Naive thymus-derived CD8-positive, alpha-beta T cell (primary cell): ENCODE data around the gene KIF21A. TPM values are rescaled to one million over a fixed set of nuclear protein-coding genes. Genes with fewer than 3 reads are reported as not detected.

Experiments
- ATAC-seq, 2 donors: fragments of 150-1000 bp; cut with Tn5 transposase in 1 of 2; sonication (Bioruptor Pico), chemical (Tn5 transposase) in 1 of 2; 1 replicate in 1 of 2; 2 replicates in 1 of 2; pipeline ENCODE4 v1.10.0; 2021; ENCODE audit warnings: mild to moderate bottlenecking in 2 of 2, moderate library complexity in 2 of 2
- POLR2A ChIA-PET: fragments of 350-600 bp; sonication (Branson Sonifier 250); formaldehyde crosslinking; loops from one replicate; lab custom pipeline; 2021; ENCODE audit warnings: antibody characterized with exemption; lab: Charles Lee
- DNase-seq, 10 donors: peaks; one replicate each; pipeline versions ENCODE4 v3.0.0 to v3.0.0-alpha.2; 2020 to 2022
- H3K27ac Mint-ChIP-seq, 10 donors: one replicate each; pipeline ENCODE4 v1.8.0; 2020 to 2022; ENCODE audit warnings: mild to moderate bottlenecking in 10 of 10, mixed read lengths in 10 of 10, moderate library complexity in 4 of 10, inconsistent platforms in 1 of 10
- H3K27me3 Mint-ChIP-seq, 5 donors: one replicate each; pipeline ENCODE4 v1.8.0; 2021 to 2022; ENCODE audit warnings: mixed read lengths in 5 of 5
- H3K36me3 Mint-ChIP-seq, 3 donors: one replicate each; pipeline ENCODE4 v1.8.0; 2020 to 2022; ENCODE audit warnings: mixed read lengths in 3 of 3, mild to moderate bottlenecking in 2 of 3, inconsistent platforms in 1 of 3
- H3K4me1 Mint-ChIP-seq, 4 donors: one replicate each; pipeline ENCODE4 v1.8.0; 2021 to 2022; ENCODE audit warnings: mixed read lengths in 4 of 4
- H3K4me3 Mint-ChIP-seq, 10 donors: one replicate each; pipeline ENCODE4 v1.8.0; 2020 to 2022; ENCODE audit warnings: mild to moderate bottlenecking in 10 of 10, mixed read lengths in 10 of 10, moderate library complexity in 6 of 10, inconsistent platforms in 1 of 10
- H3K9me3 Mint-ChIP-seq, 9 donors: one replicate each; pipeline ENCODE4 v1.8.0; 2020 to 2022; ENCODE audit warnings: mixed read lengths in 9 of 9, mild to moderate bottlenecking in 3 of 9, inconsistent platforms in 1 of 9, moderate library complexity in 1 of 9
- polyA plus RNA-seq, 3 donors: library from polyadenylated mRNA; unstranded; fragments of 300-500 nt; fragmentation: Illumina TruSeq; gene quantifications; one replicate each; pipeline ENCODE4 v1.2.3, GENCODE V29; 2021
- total RNA-seq, 8 experiments: library from RNA in 2 of 8; stranded (reverse) in 2 of 8; gene quantifications; one replicate each; pipeline ENCODE4 v1.2.3 and lab custom pipeline; 2021 to 2026

The KIF21A gene
- total and polyA plus RNA-seq, 5 experiments from 2014 or later: 2.8 to 12.1 (median 7.7) TPM

DNA sequence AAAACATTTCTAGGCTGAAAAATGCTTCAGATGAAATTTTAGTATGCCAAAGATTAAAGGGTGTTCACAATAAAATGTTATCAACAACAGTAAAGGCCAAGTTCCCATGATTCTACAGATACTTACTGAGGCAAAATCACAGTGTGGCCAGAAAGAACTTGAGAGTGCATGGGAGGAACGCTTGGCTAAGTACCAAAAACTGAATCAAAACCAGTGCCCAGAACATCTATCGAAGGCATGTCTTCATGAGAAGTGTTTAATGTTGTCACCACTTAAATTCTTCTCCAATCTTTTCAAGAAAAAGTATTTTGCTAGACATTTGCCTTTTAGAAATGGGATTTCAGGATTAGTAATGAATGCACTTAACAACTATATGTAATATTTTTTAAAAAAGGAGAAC is 41.5 kb downstream of the KIF21A start:
- Mint-ChIP-seq H3K27ac (no peak overlapping the region), H3K4me3 (no peak overlapping the region), H3K4me1 (peaks cover under 1 to 7% (median 2%) of the 10 kb centered on the region in 4 donors), H3K27me3 (no peaks in the 10 kb centered on the region), H3K9me3 (no peaks in the 10 kb centered on the region), H3K36me3 (peaks cover 0 to 6% (median 2%) of the 10 kb centered on the region in 3 donors)
- ATAC-seq (no peak), DNase-seq (no peak)
- POLR2A ChIA-PET: no interaction called here

DNA sequence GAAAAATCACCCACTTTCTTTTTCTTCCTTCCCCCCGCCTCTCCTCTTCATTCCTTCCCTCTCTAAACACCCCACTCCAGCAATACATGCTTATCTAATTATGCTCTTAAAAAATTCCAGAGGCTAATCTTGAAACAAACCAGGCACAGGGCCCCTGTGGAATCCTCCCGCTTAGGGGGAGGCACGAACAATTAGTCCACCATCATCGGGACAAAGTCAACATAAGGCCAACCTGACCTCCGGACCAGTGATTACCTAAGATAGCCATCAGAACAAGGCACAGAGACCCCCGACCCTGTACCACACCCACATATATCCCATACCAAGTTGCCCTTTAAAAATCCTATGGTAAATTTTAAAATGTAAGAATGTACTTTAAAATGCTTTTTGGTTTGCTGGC is 47.1 kb downstream of the KIF21A start:
- Mint-ChIP-seq H3K9me3 (peaks cover 0 to 2% (median 0%) of the 10 kb centered on the region in 9 donors), H3K27ac (no peak overlapping the region), H3K27me3 (no peaks in the 10 kb centered on the region), H3K36me3 (peaks cover 0 to 4% (median 0%) of the 10 kb centered on the region in 3 donors), H3K4me1 (no peaks in the 10 kb centered on the region), H3K4me3 (no peak overlapping the region)
- POLR2A ChIA-PET: no interaction called here
- ATAC-seq: no peak
- DNase-seq: no peak

DNA sequence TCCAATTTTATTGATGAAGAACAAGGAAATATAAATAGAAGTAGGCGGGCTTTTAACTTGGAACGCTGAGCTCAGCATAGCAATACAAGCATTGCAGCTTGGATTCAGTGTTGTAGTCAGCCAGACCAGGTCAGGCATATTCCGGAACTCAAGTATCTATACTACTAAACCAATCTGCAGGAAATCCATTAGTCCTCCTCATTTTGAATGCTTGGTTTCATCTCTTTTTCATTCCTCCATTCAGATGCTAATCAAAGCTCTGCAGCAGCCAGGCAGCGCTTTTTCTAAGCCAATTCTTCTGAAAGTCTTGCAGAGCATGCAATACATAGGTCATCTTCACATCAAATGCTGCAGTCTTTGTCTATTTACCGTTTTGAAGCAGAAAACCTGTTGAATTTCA is 49.0 kb downstream of the KIF21A start:
- Mint-ChIP-seq H3K4me1 (peaks cover 0 to 2% (median 0%) of the 10 kb centered on the region in 4 donors), H3K9me3 (peaks cover 0 to 2% (median 0%) of the 10 kb centered on the region in 9 donors), H3K36me3 (peaks cover 0 to 2% (median 0%) of the 10 kb centered on the region in 3 donors), H3K27me3 (no peaks in the 10 kb centered on the region), H3K4me3 (no peak overlapping the region), H3K27ac (no peak overlapping the region)
- DNase-seq (no peak), ATAC-seq (no peak)
- POLR2A ChIA-PET: no interaction called here

DNA sequence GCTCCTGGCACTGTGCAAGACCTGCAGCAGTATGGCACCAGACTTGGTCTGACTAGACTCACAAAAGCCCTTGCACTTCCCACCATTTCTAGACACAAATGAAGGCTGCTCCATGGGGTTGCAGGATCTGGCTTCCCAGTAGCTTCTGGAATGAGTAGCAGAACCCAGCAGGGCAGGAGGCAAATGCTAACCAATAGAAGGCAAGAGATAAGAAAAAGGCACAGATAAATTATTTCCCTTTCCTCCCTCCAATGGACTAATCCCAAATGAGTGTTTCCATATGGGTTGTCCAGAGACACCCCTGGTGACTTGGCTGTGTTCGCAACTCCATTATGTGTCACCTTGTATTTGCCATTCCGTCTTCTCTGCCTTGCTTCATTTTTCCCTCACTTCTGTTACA is 49.7 kb downstream of the KIF21A start:
- Mint-ChIP-seq H3K36me3 (peaks cover 0 to 2% (median 0%) of the 10 kb centered on the region in 3 donors), H3K27me3 (no peaks in the 10 kb centered on the region), H3K27ac (no peak overlapping the region), H3K4me3 (no peak overlapping the region), H3K4me1 (peaks cover 0 to 2% (median 0%) of the 10 kb centered on the region in 4 donors), H3K9me3 (peaks cover 0 to 2% (median 0%) of the 10 kb centered on the region in 9 donors)
- POLR2A ChIA-PET: no interaction called here
- DNase-seq: no peak
- no peak for ATAC-seq

DNA sequence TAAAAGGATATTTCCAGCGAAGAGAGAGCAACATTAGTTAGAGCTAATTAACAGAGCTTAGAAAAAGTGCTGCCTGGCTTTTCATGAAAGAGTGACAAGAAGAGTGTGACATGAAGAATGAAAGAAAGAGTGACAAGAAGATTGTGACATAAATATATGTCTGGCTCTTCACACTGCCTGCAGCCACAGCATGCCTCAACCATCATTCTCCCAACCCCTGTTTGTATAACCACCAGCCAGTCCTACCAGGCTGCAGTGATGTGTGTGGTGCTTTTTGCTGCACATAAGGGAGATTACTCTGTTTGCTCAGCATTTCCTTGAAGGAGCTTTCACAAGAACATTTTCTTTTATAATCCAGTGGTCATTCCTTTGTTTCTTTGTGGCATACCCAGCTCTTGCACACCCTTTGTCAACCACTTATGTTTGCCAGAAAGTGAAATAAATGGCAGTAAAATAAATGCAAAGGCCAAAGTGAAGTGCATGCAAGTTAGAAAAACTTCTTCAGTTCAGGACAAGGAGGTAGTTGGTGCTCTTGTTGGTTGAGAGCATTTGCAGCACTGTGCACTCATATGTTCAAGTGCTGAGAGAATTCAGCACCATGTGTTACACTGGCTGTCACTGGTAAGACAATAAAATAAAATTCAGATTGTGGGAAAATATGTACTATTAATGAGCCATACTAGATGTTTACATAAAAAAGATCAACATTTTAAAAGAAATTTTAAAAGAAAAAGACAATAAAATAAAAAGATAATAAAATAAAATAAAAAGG is 50.6 kb downstream of the KIF21A start:
- peaks cover 0 to 2% (median 0%) of the 10 kb centered on the region in 4 donors for H3K4me1 Mint-ChIP-seq
- H3K4me3 Mint-ChIP-seq: no peak overlapping the region
- H3K27ac Mint-ChIP-seq: no peak overlapping the region
- peaks cover 0 to 2% (median 0%) of the 10 kb centered on the region in 3 donors for H3K36me3 Mint-ChIP-seq
- no peaks in the 10 kb centered on the region for H3K27me3 Mint-ChIP-seq
- H3K9me3 Mint-ChIP-seq: peaks cover 0 to 2% (median 0%) of the 10 kb centered on the region in 9 donors
- POLR2A ChIA-PET: no interaction called here
- DNase-seq (no peak), ATAC-seq (no peak)

DNA sequence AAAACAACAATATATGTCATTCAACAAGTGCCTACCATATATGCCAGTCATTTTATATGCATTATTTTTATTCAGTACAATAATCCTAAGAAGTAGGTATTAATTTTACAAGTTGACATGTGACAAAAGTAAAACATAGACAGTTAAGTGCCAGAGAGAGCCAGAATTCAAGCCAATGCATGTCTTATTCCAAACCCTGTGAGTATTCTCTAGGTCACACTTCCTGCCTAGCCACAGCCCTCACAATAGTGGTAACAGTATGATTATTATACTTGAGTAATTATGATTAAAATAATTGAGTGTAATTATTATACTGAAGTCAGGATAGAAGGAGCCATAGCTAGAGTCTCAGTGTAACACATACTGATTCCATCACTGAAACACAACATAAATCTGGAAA is 52.2 kb downstream of the KIF21A start:
- peaks cover 0 to 2% (median 0%) of the 10 kb centered on the region in 4 donors for H3K4me1 Mint-ChIP-seq
- DNase-seq (no peak), ATAC-seq (no peak)
- peaks cover 0 to under 1% (median 0%) of the 10 kb centered on the region in 9 donors for H3K9me3 Mint-ChIP-seq
- POLR2A ChIA-PET: no interaction called here
- no peak overlapping the region for H3K4me3 Mint-ChIP-seq
- H3K27me3 Mint-ChIP-seq: no peaks in the 10 kb centered on the region
- H3K27ac Mint-ChIP-seq: no peak overlapping the region
- peaks cover 0 to 3% (median 0%) of the 10 kb centered on the region in 3 donors for H3K36me3 Mint-ChIP-seq

DNA sequence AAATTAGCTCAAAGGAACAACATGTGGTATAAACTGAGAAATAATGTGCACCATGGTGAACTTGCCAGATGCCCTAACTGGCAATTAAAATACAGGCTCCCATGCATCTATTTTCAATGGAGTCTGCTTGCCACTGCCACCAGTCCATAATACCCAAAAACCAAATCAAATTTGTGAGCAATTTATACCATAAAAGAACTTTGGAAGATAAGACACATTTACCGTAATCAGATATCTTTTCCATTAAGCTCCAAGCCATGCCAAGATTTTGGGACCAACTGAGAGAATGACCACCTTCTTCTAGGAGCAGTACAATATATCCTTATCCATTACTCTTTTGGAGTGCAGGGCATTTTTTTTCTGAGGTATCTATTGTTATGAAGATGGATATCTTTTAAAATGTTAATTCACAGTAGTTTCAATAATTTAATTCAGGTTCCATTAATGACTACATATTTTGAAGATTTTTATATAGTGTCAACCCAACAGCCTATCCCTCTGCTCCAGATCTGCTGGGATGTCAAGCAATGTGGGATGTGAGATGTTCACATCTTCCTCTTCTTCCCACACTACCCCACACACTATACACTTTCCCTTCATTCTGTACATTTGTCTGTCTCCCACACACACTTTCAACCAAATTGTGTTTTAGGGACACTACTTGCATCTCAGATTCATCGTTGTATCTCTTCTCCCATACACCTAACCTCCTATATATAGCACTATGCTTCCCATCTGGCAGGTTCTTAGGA is 53.3 kb downstream of the KIF21A start:
- POLR2A ChIA-PET: no interaction called here
- Mint-ChIP-seq H3K4me1 (peaks cover 0 to 2% (median 0%) of the 10 kb centered on the region in 4 donors), H3K27me3 (no peaks in the 10 kb centered on the region), H3K27ac (no peak overlapping the region), H3K9me3 (no peaks in the 10 kb centered on the region), H3K36me3 (peaks cover 0 to 3% (median 0%) of the 10 kb centered on the region in 3 donors), H3K4me3 (no peak overlapping the region)
- DNase-seq: no peak
- ATAC-seq: no peak

DNA sequence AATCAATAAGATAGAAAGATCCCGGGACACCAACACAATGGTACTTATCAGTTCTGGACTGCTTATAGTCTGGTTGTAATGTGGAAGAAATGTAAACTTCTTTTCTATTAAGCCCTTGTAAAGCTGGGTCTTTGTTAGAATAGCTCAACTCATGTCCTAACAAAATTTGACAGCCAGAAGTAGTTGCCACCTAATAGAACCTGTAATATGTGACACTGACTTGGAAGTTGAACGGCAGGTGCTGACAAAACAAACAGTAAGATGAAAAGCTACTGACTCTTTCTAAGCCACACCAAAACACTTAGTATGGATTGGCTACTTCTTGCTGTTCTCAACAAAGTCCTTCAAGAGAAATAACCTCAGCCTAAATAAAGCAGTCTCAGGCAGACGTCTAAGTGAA is 56.6 kb downstream of the KIF21A start:
- Mint-ChIP-seq H3K4me3 (no peak overlapping the region), H3K27ac (no peak overlapping the region), H3K27me3 (no peaks in the 10 kb centered on the region), H3K9me3 (no peaks in the 10 kb centered on the region), H3K4me1 (peaks cover 0 to 2% (median 0%) of the 10 kb centered on the region in 4 donors), H3K36me3 (peaks cover 0 to 3% (median 0%) of the 10 kb centered on the region in 3 donors)
- no peak for DNase-seq
- no peak for ATAC-seq
- POLR2A ChIA-PET: no interaction called here

DNA sequence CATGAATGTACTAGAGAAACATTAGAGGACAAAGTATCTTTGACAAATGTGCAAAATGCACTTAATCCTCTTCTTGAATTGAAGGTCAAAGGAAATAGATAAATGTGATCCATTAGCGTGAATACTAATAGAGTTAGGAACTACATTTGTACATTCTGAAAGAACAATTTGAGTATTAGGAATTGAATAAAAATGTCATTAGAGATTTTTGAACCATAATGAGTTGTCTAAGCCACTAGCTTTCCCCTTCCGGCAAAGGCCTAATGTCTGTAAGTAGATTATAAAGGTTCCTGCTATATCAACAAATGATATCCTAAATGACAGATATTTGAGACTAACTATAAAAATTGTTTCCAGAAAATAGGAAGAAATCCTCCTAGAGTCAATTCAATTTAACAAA is 59.8 kb downstream of the KIF21A start:
- Mint-ChIP-seq H3K4me1 (no peaks in the 10 kb centered on the region), H3K36me3 (peaks cover 0 to 3% (median 0%) of the 10 kb centered on the region in 3 donors), H3K27me3 (no peaks in the 10 kb centered on the region), H3K27ac (no peak overlapping the region), H3K9me3 (no peaks in the 10 kb centered on the region), H3K4me3 (no peak overlapping the region)
- no peak for DNase-seq
- POLR2A ChIA-PET: no interaction called here
- no peak for ATAC-seq

DNA sequence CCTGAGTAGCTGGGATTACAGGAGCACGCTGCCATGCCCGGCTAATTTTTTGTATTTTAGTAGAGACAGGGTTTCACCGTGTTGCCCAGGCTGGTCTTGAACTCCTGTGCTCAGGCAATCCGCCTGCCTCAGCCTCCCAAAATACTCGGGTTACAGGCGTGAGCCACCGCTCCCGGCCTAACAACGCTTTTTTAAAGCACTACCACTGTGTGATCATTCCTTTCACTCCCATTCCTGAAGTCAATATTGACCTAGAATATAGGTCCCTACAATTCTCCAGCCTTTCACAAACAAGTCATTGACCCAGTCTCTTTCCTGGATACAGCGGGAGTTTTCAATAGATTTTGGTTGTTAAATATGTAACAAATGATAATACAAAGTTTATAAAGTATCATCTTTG is 62.8 kb downstream of the KIF21A start:
- no peak for DNase-seq
- Mint-ChIP-seq H3K36me3 (no peaks in the 10 kb centered on the region), H3K27ac (no peak overlapping the region), H3K4me1 (no peaks in the 10 kb centered on the region), H3K9me3 (no peaks in the 10 kb centered on the region), H3K27me3 (no peaks in the 10 kb centered on the region), H3K4me3 (no peak overlapping the region)
- ATAC-seq: no peak
- POLR2A ChIA-PET: no interaction called here

DNA sequence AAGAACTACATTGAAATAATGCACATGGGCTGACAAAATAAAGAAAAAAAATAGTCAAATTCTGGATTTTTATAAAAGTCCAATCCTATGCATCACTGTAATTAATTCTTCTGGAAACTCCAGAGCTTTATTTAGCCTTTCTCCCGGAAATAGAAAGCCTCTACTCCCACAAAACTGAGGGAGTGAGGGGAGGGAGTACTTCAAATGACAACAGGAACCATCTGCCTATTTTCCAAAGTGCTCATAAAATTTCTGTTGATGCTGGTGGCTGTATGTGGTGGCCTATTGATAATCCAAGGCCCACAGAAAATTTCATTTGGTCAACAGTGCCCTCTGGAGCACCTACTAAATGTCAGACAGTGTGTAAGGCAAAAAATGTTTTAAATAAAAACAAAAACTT is 64.6 kb downstream of the KIF21A start:
- ATAC-seq (no peak), DNase-seq (no peak)
- no peak overlapping the region for H3K27ac Mint-ChIP-seq
- H3K9me3 Mint-ChIP-seq: no peaks in the 10 kb centered on the region
- H3K27me3 Mint-ChIP-seq: no peaks in the 10 kb centered on the region
- POLR2A ChIA-PET: no interaction called here
- H3K36me3 Mint-ChIP-seq: no peaks in the 10 kb centered on the region
- peaks cover 0 to 1% (median under 1%) of the 10 kb centered on the region in 4 donors for H3K4me1 Mint-ChIP-seq
- H3K4me3 Mint-ChIP-seq: no peak overlapping the region

DNA sequence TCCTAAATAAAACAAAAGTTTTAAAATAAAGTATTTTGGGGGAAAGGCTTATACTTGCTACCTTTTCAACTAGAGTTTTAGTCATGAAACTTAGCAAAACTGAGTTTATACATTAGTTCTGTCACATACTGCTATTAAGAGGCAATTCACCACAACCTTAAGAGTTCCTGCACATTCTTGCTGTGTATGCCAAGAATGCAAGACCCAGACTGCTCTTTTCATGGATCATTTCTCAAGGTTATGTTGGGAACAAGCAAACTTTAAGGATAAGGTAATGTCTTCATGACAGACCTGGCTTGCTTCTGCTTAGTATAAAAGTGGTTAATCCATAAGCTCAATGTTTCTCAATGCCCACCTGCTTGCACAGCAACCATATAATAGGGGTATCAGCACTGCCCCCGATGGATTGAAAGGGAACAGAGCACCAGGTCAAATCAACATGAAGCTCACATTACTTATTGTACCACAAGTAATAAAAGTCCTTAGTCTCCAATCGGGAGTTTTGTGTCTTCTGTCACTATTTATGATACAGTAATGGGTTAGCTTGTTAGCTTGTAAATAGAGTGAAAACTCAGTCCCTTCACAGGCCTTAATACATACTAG is 67.6 kb downstream of the KIF21A start:
- peaks cover 0 to 5% (median 0%) of the 10 kb centered on the region in 9 donors for H3K9me3 Mint-ChIP-seq
- POLR2A ChIA-PET: interaction anchor here (0.6 kb wide), 1 partner anchor 245 kb away, joined by 4 read pairs; no protein-coding TSS in a partner anchor
- peak in 1 of 2 donors; percentile 45 for ATAC-seq
- H3K4me1 Mint-ChIP-seq: peaks cover 6 to 11% (median 9%) of the 10 kb centered on the region in 4 donors
- no peaks in the 10 kb centered on the region for H3K27me3 Mint-ChIP-seq
- no peak overlapping the region for H3K27ac Mint-ChIP-seq
- no peaks in the 10 kb centered on the region for H3K36me3 Mint-ChIP-seq
- H3K4me3 Mint-ChIP-seq: no peak overlapping the region
- DNase-seq: no peak
